Measurements from ENCODE around the gene NABP2.
"Not testable (repeated sequence)": the region's sequence is repeated elsewhere in the genome, so short reads cannot be mapped to it uniquely, and the experiment has no call there.

NABP2 gene

DNA sequence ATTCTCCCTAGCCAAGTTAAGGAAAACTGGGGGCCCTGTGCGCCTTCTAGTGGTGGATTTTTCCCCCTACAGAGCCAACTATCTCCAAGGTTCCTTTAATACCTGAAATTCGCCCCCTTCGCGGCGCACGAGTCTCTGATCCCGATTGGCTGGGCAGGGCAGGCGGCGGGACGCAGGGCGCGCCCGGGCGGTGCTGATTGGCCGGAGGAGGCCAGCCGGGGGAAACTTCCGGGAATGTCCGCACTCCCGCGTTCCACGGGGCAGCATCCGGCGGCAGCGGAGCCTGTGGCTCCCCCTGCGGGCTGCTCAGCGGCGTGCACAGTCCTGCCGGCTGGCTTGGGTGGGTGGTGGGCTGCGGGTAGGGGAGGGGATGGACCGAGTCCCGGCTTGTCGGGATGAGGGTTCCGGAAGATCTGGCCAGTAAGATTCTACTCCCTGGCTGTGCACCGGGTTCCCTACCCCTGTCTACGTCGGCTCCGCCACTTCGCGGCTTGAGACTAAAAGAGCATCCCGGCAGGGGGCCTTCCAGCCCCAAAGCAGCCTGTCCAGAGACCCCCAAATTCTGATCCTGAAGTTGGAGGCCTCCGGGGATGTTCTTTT, at the start of gene NABP2:
Gene NABP2 (plus strand): TSS at position 241 of the 600 bp plus-strand sequence. CDS start 515 bp downstream, outside the sequence.
- peak; percentile 91 to 98 for DNase-seq

DNA sequence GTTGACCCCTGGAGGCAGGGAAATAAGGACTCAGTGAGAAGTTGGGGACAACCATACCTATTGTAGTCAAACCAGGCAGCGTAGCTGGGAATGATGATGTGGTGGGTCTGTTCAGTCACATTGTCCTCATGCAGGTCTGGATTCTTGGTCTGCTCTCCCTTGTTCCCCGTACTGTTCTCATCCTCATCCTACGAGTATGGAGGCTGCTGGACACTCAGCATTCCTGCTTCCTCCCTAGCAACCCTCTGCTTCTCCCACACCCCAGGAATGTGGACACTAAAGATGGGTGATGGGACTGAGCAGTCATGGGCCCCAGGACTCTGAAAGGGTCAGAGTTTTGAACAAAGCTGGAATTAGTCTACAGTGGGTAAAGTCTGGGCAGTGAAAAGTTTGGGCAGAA, 45.8 kb upstream of the NABP2 start:
- DNase-seq, result no peak

DNA sequence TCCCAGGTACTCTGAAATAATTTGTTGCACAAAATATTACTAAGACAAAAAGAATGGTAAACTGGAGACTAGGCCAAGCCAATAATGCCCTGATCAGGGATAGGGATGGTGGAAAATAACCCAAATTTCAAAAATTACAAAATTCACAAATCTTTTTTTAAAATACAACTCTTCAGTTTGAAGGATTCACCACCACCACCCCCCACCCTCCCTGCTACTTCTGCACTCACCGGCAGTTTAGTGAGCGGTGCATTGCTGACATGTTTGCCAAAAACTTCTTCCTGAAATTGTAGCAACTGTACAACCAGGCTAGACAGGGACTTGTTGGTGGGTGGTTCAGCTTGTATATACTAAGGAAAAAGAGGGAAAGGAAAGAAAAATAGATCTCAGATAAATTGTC, 37.2 kb upstream of the NABP2 start:
- DNase-seq, result no peak

DNA sequence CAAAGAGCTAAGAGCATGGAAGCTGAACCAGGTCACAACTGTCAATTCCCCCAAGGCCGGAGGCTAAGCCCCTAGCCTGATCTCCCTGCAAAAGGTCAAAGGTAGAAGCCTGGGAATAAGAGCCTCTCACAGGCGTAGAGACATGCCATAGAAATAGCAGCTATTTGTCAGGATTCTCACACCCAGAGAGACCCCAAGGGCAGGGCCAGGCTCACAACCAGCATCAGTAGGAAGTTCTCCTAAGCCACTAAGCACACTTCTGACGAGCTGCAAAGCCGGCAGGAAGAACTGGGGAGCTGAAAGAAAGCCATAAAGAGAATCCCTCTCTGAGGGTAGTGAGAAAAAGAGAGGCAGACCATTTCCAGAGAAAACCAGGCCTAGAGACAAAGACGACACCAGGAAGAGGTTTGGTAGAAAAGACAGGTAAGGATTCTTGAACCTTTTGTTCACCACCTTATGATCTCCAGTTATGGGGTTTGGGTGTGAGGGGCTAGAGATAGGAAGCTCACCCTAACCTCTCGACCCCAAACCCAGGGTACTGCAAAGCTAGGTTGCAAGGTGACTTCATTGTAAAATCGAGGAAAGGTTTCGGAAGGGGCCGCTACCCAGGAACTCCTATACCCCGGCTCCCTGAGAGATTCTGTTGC, 35.9 kb upstream of the NABP2 start:
- no peak for DNase-seq

DNA sequence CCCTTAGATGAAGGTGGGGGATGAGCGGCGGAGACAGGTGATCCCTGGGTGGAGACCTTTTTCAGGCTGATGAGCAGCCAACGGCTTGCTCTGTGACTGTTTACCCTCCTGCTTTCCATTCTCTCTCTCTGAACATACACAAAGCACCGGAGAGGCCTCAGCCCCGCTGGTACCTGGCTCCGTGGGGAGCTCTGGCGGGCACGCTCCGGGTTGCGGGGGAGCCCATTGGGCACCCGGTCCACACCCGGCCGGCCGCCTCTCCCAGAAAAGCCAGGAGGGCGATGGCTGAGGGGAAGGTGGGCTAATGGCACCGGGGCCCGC, 35.4 kb upstream of the NABP2 start:
- no peak for DNase-seq

DNA sequence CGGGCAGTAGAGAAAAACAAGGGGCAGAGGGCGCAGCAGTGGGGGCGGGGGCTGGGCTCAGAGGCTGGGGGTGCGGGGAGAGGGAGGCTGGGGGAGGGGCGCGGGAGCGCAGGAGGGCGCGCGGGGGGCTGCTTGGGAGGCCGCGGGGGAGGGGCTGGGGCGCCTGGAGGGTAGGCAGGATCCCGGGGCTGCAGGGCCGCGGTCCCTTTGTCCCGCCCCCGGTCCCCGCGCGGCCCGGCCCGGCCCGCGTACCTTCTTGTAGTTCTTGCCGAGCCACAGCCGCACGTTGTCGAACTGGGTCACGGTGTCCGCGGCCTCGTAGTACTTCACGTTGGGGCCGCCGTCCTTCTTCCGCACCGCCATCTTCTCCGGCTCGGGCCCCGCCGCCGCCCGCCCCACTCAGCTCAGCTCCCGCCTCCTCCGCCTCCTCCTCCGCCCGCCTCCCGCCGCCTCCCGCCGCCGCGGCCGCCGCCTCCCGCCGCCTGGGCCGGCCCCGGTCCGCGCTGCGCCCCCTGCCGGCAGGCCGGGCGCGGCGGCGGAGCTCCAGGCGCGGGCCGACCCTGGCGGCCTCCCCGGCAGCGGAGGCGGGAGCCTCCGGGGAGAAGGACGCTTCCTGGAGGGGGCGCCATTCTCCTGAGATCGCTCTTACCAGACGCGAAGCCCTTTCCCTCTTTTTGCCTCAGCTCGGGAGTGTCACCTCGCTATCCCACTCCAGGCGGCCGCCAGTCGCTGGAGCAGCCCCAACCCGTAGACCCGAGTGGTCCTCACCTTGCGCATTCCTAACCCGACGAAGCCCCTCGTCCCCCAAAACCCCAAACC, 34.8 kb upstream of the NABP2 start, which contains the start of gene SMARCC2:
Gene SMARCC2 (minus strand): TSS at position 385 of the 819 bp plus-strand sequence. CDS start 22 bp downstream, at position 363.
- peak; percentile 49 to 88 for DNase-seq

DNA sequence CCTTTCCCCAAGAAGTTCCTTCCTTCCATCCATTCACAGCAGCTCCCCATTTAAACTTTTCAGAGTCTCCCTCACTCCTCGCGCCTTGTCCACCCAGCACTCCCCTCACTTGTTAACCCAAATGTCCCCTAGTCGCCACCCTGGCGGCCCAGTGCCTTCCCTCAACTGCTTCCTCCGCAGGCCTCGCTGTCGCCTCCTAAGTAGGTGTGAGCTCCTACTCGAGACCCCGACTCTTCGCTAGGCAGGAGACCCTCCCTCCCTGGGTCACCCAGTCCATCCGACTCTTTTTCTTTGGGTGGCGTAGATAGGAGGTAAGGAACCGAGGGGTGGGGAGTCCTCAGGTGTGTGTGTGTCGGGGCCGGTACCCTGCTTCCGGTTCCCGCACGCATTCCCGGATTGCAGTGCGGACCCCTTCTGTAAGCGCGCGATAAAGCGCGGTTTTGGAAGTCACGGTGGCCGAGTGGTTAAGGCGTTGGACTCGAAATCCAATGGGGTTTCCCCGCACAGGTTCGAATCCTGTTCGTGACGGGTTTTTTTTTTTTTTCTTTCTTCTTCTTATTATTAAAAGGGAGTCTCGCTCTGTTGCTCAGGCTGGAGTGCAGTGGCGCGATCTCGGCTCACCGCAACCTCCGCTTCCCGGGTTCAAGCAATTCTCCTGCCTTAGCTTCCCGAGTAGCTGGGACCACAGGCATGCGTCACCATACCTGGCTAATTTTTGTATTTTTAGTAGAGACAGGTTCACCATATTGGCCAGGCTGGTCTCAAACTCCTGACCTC, 34.0 kb upstream of the NABP2 start:
- DNase-seq, result peak; percentile 75 to 93

DNA sequence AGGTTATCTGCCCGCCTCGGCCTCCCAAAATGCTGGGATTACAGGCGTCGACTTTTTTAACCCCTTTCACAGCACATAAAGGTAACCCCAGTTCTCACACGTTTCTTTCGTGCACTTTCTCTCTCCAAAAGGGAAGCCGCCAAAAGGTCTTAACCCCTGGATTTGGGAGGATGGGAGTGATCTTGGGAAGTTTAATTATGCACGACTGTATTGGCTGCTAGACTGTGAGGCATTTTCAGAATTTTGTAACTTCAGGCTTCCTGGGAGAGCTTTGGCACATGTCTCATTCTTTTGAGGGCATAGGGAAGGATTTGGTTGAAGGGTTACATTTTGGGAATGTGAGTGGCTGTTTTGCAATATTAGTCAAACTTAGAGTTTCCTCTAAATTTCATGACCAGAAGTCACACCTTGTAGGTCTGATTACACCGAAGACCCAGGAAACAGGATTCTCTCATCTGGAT, 33.4 kb upstream of the NABP2 start:
- no peak for DNase-seq

DNA sequence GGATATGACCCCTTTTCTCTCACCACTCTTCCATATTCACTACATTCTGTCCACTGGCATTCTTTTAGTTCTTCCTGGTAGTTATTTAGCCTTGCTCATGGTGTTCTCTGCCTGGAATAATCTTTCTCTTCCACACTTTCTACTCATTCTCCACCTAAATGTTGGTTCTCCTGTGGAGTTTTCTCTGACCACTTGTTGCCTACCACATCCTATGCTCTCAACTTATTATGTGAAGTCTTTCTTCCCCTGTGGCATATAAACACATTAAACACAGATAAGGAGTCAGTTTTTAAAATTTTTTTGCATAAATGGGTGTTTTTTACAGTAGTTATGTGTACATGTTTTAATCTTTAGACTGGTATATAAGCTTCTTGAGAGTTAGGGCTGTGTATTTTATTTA, 31.6 kb upstream of the NABP2 start:
- DNase-seq, result no peak

DNA sequence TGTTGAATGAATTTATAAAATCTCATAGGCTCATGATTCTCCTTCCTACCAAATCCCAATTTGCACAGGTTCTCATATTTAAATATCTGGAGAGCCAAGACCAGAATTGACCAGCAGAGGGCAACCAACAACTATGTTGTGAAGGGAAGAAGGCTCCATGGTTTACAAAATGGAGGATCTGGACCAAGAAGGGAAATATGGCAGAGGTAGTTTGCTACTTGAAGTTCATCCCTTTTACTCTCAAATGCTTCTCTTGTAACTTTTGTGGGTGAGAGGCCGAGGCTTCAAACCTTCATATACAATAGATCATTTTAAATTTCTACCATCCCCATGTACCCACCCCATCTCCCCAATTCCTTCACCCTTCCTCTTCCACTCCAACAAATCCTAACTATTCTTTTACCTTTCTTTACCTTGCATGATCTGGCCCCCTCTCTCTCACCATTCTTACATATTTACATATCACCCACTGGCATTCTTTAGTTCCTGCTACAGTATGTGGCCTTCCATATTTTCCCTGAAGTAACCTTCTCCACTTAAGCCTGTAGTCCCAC, 31.0 kb upstream of the NABP2 start:
- peak; percentile 78 to 90 for DNase-seq

DNA sequence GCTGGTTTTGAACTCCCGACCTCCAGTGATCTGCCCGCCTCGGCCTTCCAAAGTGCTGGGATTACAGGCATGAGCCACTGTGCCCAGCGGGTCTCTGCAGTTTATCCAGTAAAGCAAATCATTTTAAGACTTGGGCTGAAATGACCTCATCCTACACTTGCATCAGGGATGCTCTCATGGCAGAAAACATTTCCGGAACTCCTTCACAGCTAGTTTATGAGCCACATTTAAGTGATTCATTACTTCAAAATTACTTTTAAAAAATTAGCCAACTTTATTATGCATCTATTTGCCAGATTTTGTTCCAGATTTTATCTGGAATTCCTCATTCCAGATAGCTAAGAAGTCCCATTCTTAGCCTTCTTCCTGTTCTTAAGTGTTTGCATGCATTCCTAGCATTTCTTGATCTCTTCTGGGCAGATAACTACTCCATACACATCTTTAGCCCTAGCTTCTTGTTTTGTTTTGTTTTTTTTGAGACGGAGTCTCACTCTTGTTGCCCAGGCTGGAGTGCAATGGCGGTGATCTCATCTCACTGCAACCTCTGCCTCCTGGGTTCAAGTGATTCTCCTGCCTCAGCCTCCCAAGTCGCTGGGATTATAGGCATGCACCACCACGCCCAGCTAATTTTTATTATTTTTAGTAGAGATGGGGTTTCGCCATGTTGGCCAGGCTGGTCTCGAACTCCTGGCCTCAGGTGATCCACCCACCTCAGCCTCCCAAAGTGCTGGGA, 27.2 kb upstream of the NABP2 start:
- DNase-seq, result not testable (repeated sequence)

DNA sequence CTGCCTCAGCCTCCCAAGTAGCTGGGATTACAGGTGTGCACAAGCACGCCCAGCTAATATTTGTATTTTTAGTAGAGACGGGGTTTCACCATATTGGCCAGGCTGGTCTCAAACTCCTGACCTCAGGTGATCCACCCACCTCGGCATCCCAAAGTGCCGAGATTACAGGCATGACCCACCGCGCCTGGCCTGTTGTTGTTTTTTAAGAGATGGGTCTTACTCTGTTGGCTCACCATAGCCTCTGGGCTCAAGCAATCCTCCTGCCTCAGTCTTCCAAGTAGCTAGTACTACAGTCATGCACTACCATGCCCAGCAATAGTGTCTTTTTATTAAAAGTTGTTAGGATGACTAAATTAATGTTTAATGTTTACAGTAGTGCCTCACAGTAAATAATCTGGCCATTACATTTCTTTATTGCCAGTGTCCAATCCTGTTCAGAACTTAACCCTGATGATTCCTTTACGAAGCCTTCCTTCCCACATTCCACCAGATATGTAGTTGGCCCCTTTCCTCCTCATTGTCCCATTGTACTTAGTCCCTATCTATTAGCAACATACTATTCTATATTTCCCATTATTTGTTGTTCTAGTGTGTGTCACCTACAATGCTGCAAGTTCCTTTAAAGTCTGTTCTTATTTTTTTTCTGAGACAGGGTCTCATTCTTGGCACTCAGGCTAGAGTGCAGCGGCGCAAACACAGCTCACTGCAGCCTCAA, 26.1 kb upstream of the NABP2 start:
- DNase-seq, result no peak

DNA sequence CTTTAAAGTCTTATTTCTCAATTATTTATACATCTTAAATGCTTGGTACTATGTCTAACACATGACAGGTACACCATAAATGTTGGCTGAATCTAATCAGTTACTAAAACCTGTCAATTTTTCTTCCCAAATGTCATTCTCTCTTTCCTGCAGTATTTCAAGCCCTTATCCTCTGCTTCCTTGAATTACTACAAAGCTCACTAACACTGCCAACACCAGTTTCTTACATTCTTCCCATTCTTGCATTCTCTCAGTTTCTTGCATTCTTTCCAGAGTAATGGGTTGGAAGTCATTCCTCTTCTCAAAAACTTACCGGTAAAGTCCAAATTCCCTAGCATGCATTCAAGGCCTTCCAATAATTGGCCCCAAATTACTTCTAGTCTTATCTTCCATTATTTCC, 25.3 kb upstream of the NABP2 start:
- no peak for DNase-seq

DNA sequence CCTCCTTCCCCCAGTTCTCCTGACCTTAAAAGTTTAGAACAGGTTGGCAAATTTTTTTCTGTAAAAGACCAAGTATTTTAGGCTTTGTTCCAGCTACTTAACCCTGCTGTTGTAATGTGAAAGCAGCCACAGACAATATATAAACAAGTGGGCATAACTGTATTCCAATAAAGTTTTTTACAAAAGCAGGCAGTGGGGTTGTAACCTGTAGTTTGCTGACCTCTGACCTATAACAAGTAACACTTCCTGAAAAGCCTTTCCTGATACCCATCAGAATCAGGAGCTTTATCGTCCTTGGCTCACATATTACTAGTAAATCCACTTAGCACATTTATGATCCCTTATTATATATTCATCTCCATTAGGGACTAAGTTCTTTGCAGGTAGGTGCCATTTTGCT, 21.8 kb upstream of the NABP2 start:
- DNase-seq, result no peak

DNA sequence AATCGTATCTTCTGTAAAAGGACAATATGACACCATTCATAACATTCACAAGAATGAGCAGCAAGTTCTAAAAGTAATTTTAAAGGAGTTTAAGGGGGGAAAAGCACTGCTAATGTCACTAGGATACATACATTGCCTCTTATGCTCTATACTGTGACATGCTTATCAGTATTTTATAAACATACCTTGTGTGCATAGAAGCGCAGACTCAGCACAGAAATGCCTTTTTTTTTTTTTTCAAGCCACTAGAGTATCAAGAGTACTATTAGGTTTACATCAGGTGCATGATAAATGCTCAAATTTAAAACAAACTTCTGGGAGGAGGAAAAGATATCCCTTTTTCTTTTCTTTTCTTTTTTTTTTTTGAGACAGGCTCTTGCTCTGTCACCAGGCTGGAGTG, 21.3 kb upstream of the NABP2 start:
- no peak for DNase-seq

DNA sequence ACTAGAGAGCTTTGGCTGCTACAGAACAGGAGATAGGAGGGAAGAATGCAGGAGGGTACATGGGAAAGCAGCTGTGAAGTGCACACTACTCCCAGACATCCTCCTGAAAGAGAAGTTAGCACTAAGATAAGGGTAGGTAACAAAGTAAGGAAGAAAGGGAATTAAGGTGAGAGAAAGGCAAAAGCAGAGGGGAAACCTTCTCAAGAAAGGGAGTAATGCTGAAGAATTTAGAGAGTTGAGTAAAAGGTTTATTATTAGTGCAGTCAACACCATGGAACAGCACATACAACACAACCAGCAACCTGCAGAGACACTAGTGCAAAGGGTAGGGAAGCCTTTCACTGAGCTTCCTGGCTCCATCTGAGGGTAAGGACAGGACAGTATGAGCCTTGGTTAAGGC, 19.9 kb upstream of the NABP2 start:
- no peak for DNase-seq

DNA sequence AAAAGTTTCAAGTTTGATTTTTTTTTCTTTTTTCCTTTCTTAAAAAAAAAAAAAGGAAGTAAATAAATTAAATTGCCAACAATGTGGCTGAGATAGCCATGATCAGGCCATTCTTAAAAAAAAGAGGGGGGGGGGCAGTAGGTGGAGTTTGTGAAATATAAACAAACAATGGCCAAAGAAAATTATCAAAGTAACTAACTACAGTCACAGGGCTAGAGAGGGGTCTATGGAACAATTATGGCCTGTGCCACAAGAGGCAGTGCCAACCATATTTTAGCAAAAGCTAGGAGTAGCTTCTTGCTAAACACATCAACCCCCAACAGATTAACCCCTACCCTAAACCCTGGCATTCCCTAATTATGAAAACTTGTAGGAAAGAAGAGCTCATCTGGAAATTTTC, 18.7 kb upstream of the NABP2 start:
- no peak for DNase-seq

DNA sequence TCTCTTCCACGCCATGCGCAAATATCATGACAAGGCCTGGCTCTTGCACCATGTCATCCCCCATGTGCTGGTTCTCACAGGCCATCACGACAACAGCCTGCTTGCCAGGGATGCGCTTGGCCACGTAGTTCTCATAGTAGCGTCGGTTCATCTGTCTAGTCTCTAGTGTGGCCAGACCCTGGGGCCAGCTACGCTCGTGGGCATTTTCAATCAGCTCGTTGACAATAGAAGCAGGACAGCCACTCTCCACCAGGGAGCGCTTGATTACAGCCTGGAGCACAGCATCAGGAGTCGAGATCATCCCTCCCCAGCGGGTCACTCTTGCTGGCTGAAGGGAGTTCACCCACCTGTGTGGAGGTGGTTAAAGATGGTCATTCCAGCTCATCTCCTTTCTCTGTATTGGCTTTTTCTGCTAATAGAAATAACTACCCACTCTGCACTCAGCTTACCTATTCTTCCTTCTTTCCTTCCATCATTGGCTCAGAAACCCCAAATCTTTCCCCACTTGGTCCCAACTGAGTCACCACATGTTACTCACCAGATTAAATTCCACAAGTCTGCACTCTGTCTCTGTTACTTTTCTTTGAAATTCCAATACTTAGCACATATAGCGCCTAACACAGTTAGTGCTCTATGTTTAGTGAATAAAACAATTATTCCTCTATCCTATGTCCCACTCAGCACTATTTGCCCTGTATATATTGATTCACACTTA, 17.5 kb upstream of the NABP2 start:
- peak in 1 of 2 experiments; percentile 19 for DNase-seq

DNA sequence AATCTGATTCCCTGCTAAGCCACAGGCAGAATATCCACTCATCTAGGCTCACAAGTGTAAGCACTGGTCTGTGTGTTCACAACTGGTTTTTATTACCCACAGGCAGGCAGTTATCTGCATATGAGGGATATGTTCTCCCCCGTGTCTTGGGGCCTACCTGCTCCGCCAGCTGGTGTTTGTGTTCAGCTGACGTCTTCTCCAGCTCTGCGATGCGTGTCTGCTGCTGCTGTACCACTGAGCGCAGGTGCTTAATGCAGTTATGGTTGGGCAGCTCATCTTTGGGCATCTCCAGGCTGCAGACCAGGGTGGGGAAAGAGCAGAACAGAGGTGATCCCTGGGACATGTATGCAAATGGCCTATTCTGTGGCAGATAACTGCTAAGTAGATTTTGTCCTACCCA, 16.1 kb upstream of the NABP2 start:
- no peak for DNase-seq

DNA sequence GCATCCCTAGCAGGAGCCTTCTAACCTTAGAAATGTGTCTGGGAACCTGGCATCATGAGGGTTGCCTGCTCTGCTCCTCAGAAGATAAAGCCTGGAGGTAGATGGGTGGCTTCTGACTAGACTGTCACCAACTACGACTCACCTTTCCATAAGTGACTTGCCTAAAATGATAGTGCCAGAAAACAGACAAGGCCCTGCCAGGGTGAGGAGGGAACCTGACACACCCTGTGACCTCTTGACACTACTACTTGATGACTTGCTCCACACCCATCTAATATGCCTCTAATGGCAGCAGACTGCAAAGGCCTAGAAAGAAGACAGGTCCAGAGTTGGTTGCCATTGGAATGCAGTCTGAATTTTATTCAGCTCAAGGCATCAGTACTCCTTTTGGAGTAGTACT, 11.8 kb upstream of the NABP2 start:
- DNase-seq, result no peak

DNA sequence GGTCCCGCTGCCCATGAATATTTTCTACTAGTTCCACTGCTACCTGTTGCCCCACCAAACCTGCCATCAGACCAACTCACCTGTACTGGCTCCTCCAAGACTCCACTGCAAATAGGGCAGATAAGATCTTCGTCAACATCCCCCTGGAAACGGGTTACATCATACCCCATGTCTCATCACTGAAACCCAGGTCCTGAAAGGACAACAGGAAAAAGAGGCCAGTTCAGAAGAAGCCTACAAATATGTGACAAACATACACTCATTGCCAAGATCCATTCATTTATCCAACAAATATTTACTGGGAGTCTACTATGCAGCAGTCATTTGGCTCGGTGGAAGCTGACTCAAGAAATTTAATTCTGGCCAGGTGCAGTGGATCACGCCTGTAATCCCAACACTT, 10.3 kb upstream of the NABP2 start:
- DNase-seq, result no peak

Data from NCI-H446 (cell line).